ENCODE data around the gene COPS6. TPM values are rescaled to one million over a fixed set of nuclear protein-coding genes. Genes with fewer than 3 reads are reported as not detected.

The COPS6 gene
- total RNA-seq, 4 donors from 2014 or later = 41.6 to 69.0 (median 50.0) TPM

- TF ChIP-seq CTCF (IDR thresholded peaks at IDR 0.05) = no peak
- no peak for ATAC-seq (ENCODE audit: low FRiP score)
- no peak for DNase-seq (ENCODE audit: low spot score)
These were observed 11.6 kb upstream of the COPS6 start for GRCh38 chr7:100077205-100077604.

GRCh38 chr7:100079024-100079560, 9.7 kb upstream of the COPS6 start:
- no peak for TF ChIP-seq CTCF (IDR thresholded peaks at IDR 0.05)
- ATAC-seq (ENCODE audit: low FRiP score) = no peak
- DNase-seq (ENCODE audit: low spot score) = no peak

GRCh38 chr7:100080907-100081534, 7.7 kb upstream of the COPS6 start:
- no peak for TF ChIP-seq CTCF (IDR thresholded peaks at IDR 0.05)
- no peak for DNase-seq (ENCODE audit: low spot score)
- ATAC-seq (ENCODE audit: low FRiP score) = peak; percentile 25

- DNase-seq (ENCODE audit: low spot score) = peak; percentile 90
- peak in 1 of 3 donors; percentile 81 for TF ChIP-seq CTCF (IDR thresholded peaks at IDR 0.05)
- peak; percentile 91 for ATAC-seq (ENCODE audit: low FRiP score)
These were observed 7.2 kb upstream of the COPS6 start, which contains the start of gene ZNF3 for GRCh38 chr7:100081535-100082102. ZNF3 (minus strand) TSS chr7:100081723; CDS start chr7:100077357, 4,366 bp downstream.

GRCh38 chr7:100082978-100083377, 5.8 kb upstream of the COPS6 start:
- no peak for ATAC-seq (ENCODE audit: low FRiP score)
- TF ChIP-seq CTCF (IDR thresholded peaks at IDR 0.05) = no peak
- DNase-seq (ENCODE audit: low spot score) = no peak

- DNase-seq (ENCODE audit: low spot score) = no peak
- no peak for TF ChIP-seq CTCF (IDR thresholded peaks at IDR 0.05)
- no peak for ATAC-seq (ENCODE audit: low FRiP score)
These were observed 3.3 kb upstream of the COPS6 start for GRCh38 chr7:100085515-100085914.
